GM23338 (cell line): Measurements from ENCODE around the gene PEX10. TPM values are rescaled to one million over a fixed set of nuclear protein-coding genes. Genes with fewer than 3 reads are reported as not detected.

Source experiments
- CREB1 ChIP-seq: fragments of 250-450 bp; sonication (Bioruptor Pico); IDR thresholded peaks from 2 replicates; pipeline ENCODE4 v1.5.0; 2020; ENCODE audit warnings: low read depth, mild to moderate bottlenecking, moderate library complexity
- ETS1 ChIP-seq: IDR thresholded peaks from 2 replicates; pipeline ENCODE4 v1.6.1; 2016; ENCODE audit warnings: antibody characterized with exemption
- EZH2 ChIP-seq: fragments of 200-600 bp; sonication (generic); IDR thresholded peaks from one replicate; pipeline ENCODE4 v1.8.0; 2017; ENCODE audit warnings: antibody characterized with exemption, mild to moderate bottlenecking, low read depth; ENCODE audit not compliant: unreplicated experiment
- EZH2phosphoT487 ChIP-seq: fragments of 200-600 bp; sonication (generic); IDR thresholded peaks from one replicate; pipeline ENCODE4 v1.8.1; 2018; ENCODE audit warnings: antibody characterized with exemption; ENCODE audit not compliant: unreplicated experiment
- JUNB ChIP-seq: IDR thresholded peaks from one replicate; pipeline ENCODE4 v1.6.1; 2016; ENCODE audit warnings: antibody characterized with exemption; ENCODE audit not compliant: unreplicated experiment
- NANOG ChIP-seq: IDR thresholded peaks from 2 replicates; pipeline ENCODE4 v1.6.1; 2016; ENCODE audit warnings: antibody characterized with exemption, borderline replicate concordance
- POLR2AphosphoS5 ChIP-seq: IDR thresholded peaks from 2 replicates; pipeline ENCODE4 v1.6.1; 2016; ENCODE audit warnings: antibody characterized with exemption, low read depth
- REST ChIP-seq: IDR thresholded peaks from one replicate; pipeline ENCODE4 v1.6.1; 2018; ENCODE audit warnings: antibody characterized with exemption; ENCODE audit not compliant: unreplicated experiment
- STAT1 ChIP-seq: IDR thresholded peaks from one replicate; pipeline ENCODE4 v1.6.1; 2016; ENCODE audit warnings: antibody characterized with exemption; ENCODE audit not compliant: unreplicated experiment
- ZNF114 ChIP-seq: fragments of 250-450 bp; sonication (Bioruptor Pico); IDR thresholded peaks from 2 replicates; pipeline ENCODE4 v1.5.0; 2020; ENCODE audit warnings: mild to moderate bottlenecking, moderate library complexity
- ZNF331 ChIP-seq: fragments of 250-450 bp; sonication (Bioruptor Pico); IDR thresholded peaks from 2 replicates; pipeline ENCODE4 v1.5.0; 2020; ENCODE audit warnings: low read depth, mild to moderate bottlenecking, moderate library complexity
- ZNF462 ChIP-seq: fragments of 250-450 bp; sonication (Bioruptor Pico); IDR thresholded peaks from 2 replicates; pipeline ENCODE4 v1.5.0; 2020; ENCODE audit warnings: mild to moderate bottlenecking, moderate library complexity
- polyA plus RNA-seq: library from polyadenylated mRNA; unstranded; fragments of >200 nt; fragmentation: Nextera tagmentation; extraction: Ambion mirVana; gene quantifications from 2 replicates; pipeline ENCODE4 v1.2.1, GENCODE V29; 2016
- total RNA-seq: library from RNA; depleted of rRNA; stranded (reverse); fragments of >200 nt; shearing (Covaris generic); gene quantifications from 2 replicates; pipeline ENCODE4 v1.2.3, GENCODE V29; 2014

PEX10 gene
- total and polyA plus RNA-seq, 2 experiments from 2014 or later, result 15.0 to 53.9 TPM

- no peak for TF ChIP-seq ZNF462 (CRISPR knock-in tag)
- no peak for TF ChIP-seq ZNF114 (CRISPR knock-in tag)
- no peak for TF ChIP-seq EZH2
- TF ChIP-seq ETS1, result no peak
- no peak for TF ChIP-seq STAT1
- TF ChIP-seq EZH2phosphoT487, result no peak
- no peak for TF ChIP-seq POLR2AphosphoS5
- TF ChIP-seq ZNF331 (CRISPR knock-in tag), result no peak
- TF ChIP-seq REST, result no peak
- no peak for TF ChIP-seq NANOG
- no peak for TF ChIP-seq JUNB
- no peak for TF ChIP-seq CREB1
These were observed 12.3 kb downstream of the PEX10 start (continued) for GRCh38 chr1:2399890-2400575.
